Ishikawa (cell line): ENCODE measurements around the gene TPP1.

Source experiments
- CEBPB ChIP-seq: IDR thresholded peaks from 2 replicates; pipeline ENCODE4 v1.6.1; 2012
- CREB1 ChIP-seq: IDR thresholded peaks from 2 replicates; pipeline ENCODE4 v1.6.1; 2012; ENCODE audit warnings: low read depth
- EGR1 ChIP-seq: IDR thresholded peaks from 2 replicates; pipeline ENCODE4 v1.6.1; 2012
- EP300 ChIP-seq: IDR thresholded peaks from 2 replicates; pipeline ENCODE4 v1.6.1; 2012; ENCODE audit warnings: borderline replicate concordance
- FOXM1 ChIP-seq: IDR thresholded peaks from 2 replicates; pipeline ENCODE4 v1.6.1; 2012; ENCODE audit warnings: low read depth, borderline replicate concordance
- NFIC ChIP-seq: IDR thresholded peaks from 2 replicates; pipeline ENCODE4 v1.6.1; 2012
- RAD21 ChIP-seq: IDR thresholded peaks from 2 replicates; pipeline ENCODE4 v1.6.1; 2012; ENCODE audit warnings: low read depth
- TAF1 ChIP-seq: IDR thresholded peaks from 2 replicates; pipeline ENCODE4 v1.6.1; 2012; ENCODE audit warnings: low read depth, mild to moderate bottlenecking
- TCF12 ChIP-seq: IDR thresholded peaks from 2 replicates; pipeline ENCODE4 v1.6.1; 2012; ENCODE audit warnings: low read depth
- TEAD4 ChIP-seq: IDR thresholded peaks from 2 replicates; pipeline ENCODE4 v1.6.1; 2012
- USF1 ChIP-seq: IDR thresholded peaks from 2 replicates; pipeline ENCODE4 v1.6.1; 2012
- ZBTB7A ChIP-seq: IDR thresholded peaks from 2 replicates; pipeline ENCODE4 v1.6.1; 2012; ENCODE audit warnings: low read depth
- TF ChIP-seq, protein P1 (sequence below): IDR thresholded peaks from 2 replicates; pipeline ENCODE4 v1.6.1; 2012; ENCODE audit warnings: low read depth, mild to moderate bottlenecking
- TF ChIP-seq, protein P2 (sequence below): IDR thresholded peaks from 2 replicates; pipeline ENCODE4 v1.6.1; 2012

- no peak for TF ChIP-seq EP300
- TF ChIP-seq, protein P1, sequence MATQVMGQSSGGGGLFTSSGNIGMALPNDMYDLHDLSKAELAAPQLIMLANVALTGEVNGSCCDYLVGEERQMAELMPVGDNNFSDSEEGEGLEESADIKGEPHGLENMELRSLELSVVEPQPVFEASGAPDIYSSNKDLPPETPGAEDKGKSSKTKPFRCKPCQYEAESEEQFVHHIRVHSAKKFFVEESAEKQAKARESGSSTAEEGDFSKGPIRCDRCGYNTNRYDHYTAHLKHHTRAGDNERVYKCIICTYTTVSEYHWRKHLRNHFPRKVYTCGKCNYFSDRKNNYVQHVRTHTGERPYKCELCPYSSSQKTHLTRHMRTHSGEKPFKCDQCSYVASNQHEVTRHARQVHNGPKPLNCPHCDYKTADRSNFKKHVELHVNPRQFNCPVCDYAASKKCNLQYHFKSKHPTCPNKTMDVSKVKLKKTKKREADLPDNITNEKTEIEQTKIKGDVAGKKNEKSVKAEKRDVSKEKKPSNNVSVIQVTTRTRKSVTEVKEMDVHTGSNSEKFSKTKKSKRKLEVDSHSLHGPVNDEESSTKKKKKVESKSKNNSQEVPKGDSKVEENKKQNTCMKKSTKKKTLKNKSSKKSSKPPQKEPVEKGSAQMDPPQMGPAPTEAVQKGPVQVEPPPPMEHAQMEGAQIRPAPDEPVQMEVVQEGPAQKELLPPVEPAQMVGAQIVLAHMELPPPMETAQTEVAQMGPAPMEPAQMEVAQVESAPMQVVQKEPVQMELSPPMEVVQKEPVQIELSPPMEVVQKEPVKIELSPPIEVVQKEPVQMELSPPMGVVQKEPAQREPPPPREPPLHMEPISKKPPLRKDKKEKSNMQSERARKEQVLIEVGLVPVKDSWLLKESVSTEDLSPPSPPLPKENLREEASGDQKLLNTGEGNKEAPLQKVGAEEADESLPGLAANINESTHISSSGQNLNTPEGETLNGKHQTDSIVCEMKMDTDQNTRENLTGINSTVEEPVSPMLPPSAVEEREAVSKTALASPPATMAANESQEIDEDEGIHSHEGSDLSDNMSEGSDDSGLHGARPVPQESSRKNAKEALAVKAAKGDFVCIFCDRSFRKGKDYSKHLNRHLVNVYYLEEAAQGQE, result no peak
- no peak for TF ChIP-seq CREB1
- TF ChIP-seq ZBTB7A, result no peak
- TF ChIP-seq, protein P2, sequence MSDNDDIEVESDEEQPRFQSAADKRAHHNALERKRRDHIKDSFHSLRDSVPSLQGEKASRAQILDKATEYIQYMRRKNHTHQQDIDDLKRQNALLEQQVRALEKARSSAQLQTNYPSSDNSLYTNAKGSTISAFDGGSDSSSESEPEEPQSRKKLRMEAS, result no peak
- no peak for TF ChIP-seq FOXM1
- no peak for TF ChIP-seq EGR1
- no peak for TF ChIP-seq CEBPB
- TF ChIP-seq TEAD4, result no peak
- TF ChIP-seq RAD21, result no peak
- no peak for TF ChIP-seq TCF12
- TF ChIP-seq TAF1, result no peak
- no peak for TF ChIP-seq NFIC
- no peak for TF ChIP-seq USF1
Measured at GRCh38 chr11:6631361-6631890, 12.2 kb upstream of the TPP1 start.
